HFF-Myc (cell line): ENCODE data around the gene PGGHG.
"Not testable (repeated sequence)": the region's sequence is repeated elsewhere in the genome, so short reads cannot be mapped to it uniquely, and the experiment has no call there.

Experiments used
- DNase-seq: peaks from one replicate; pipeline ENCODE4 v3.0.0-alpha.2; 2011; ENCODE audit warnings: low read depth; ENCODE audit errors: extremely low read depth
- H3K4me3 ChIP-seq: replicated peaks from 2 replicates; pipeline ENCODE4 v1.5.1; 2011; ENCODE audit warnings: low read depth, mild to moderate bottlenecking, control low read depth, low read length
- CTCF ChIP-seq: IDR thresholded peaks from 2 replicates; pipeline ENCODE4 v1.5.1; 2012; ENCODE audit warnings: mild to moderate bottlenecking, low read depth, low read length, control low read depth; ENCODE audit errors: missing control alignments

PGGHG gene

DNA sequence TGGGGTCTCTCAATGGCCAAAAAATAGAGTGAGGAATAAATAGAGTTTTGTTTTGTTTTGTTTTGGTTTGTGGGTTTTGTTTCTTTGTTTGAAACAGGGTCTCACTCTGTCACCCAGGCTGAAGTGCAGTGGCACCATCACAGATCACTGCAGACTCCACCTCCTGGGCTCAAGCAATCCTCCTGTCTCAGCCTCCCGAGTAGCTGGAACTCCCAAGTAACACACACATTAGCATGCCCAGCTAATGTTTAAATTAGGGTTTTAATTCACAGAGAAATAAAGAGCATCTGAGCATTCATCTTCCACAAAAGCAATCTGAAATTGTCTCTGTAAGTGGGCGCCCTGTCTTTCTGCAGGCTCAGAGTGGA lies 40.9 kb downstream of the PGGHG start:
- no peak for DNase-seq
- TF ChIP-seq CTCF: no peak
- H3K4me3 ChIP-seq: no peak overlapping the region

DNA sequence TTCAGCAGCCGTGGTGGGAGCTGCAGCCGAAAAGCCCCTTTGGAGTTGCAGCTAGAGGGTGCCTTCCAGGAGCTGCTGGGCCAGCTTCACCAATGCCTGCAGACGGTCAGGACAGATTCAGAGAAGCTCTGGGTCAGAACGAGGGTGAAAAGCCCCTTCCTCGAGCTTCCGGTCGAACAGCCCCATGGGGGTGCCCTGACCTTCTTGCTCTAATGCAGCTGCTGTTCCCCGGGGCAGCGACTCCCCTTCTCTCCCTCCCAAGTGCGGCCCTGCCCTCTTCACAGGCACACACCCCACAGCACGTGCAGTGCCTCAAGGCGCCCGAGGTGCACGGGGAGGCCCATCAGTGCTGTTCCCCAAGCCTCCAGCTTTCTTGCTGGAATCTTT lies 41.4 kb downstream of the PGGHG start:
- no peak overlapping the region for H3K4me3 ChIP-seq
- DNase-seq: no peak
- no peak for TF ChIP-seq CTCF

GRCh38 chr11:330694-331357 lies 41.9 kb downstream of the PGGHG start:
- TF ChIP-seq CTCF: no peak
- H3K4me3 ChIP-seq: no peak overlapping the region
- no peak for DNase-seq

DNA sequence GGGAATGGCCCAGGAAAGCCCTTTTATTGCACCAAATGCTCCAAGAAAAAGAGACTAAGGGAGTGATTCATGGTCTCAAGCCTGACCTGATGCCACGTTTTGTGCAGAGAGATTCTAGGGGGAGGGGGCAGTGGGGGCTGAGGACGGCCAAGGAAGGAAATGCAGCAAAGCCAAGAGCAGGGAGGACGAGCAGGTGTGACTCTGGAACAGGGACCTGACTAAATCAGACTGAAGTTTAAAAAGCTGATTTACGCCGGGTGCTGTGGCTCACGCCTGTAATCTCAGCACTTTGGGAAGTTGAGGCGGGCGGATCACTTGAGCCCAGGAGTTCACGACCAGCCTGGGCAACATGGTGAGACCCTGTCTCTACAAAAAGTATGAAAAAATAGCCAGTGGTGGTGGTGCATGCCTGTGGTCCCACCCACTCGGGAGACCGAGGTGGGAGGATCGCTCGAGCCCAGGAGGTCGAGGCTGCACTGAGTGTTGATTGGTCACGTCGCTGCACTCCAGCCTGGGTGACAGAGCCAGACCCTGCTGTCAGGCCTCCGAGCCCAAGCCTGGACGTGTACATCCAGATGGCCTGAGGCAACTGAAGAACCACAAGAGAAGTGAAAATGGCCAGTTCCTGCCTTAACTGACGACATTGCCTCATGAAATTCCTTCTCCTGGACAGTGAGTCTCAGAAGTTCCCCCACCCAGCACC lies 42.6 kb downstream of the PGGHG start:
- no peak overlapping the region for H3K4me3 ChIP-seq
- no peak for DNase-seq
- no peak for TF ChIP-seq CTCF

DNA sequence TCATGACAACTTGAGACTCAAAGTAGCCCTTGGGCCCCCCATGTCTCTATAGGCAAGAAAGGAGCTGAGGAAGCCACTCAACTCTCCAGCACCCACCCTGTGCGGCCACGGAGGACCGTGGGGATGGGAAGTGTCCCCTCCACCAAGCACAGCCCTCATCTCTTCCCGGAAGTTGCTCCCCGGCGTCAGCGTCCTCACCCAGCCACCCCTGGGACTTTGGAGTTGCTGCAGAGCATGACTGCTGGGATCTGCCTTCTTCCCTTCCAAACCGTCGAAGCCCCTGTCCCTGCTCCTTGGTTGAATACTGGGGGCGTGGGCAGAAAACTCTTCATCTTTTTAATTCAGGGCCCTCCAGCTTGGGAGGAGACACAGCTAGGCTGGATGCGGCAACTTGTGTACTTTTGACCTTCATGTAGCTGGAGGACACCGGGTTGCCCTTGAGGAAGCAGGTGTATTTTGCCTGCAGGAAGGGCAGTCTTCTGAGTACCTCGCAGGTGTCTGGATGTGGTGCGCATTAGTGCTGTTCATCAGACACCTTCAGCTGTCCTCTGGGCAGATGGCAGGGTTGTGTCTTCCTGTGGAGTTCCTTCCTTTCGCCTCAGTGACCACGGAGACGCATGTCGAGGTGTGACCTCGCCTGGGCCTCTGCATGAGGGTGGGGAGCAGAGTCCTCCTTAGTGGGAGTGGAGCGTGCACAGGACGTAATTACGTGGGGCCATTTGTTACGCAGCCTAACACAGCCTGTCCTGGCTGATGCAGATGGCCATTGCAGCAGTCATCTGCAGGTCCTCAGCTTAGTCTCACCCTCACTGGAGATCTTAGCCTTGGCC lies 43.9 kb downstream of the PGGHG start:
- no peak for DNase-seq
- no peak for TF ChIP-seq CTCF
- H3K4me3 ChIP-seq: no peak overlapping the region

DNA sequence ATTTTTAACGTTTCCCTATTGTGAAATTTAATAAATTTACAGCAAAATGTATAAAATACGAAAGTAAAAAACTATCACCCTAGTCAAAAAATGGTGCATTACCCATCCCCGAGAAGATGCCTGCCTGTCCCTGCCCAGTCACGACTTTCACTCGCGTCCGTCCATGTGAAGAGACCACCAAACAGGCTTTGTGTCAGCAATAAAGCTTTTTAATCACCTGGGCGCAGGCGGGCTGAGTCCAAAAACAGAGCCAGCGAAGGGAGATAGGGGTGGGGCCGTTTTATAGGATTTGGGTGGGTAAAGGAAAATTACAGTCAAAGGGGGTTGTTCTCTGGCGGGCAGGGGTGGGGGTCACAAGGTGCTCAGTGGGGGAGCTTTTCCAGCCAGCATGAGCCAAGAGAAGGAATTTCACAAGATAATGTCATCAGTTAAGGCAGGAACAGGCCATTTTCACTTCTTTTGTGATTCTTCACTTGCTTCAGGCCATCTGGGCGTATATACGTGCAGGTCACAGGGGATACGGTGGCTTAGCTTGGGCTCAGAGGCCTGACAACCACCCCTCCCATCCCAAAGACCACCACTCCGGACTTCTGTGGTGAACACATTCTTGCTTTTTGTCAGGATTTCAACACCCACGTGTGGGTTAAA lies 44.8 kb downstream of the PGGHG start:
- not testable (repeated sequence) for H3K4me3 ChIP-seq, DNase-seq
